Lung (tissue), 12 donors: ENCODE results near the gene SNX20. TPM values are rescaled to one million over a fixed set of nuclear protein-coding genes. Genes with fewer than 3 reads are reported as not detected.

Experiments used
- ATAC-seq: fragments of 200-7000 bp; cut with Tn5 transposase; one replicate; pipeline ENCODE4 v1.9.1; 2020; ENCODE audit warnings: moderate number of reproducible peaks; ENCODE audit not compliant: insufficient read depth, low FRiP score
- DNase-seq, 3 donors: peaks; one replicate each; pipeline ENCODE4 v3.0.0-alpha.2; 2013 to 2017
- H3K27ac ChIP-seq, 2 donors: one replicate each; pipeline ENCODE4 v1.5.1; 2013; ENCODE audit warnings: mild to moderate bottlenecking in 2 of 2, moderate library complexity in 2 of 2, control low read depth in 1 of 2, inconsistent platforms in 1 of 2, low read depth in 1 of 2, low read length in 1 of 2
- H3K27me3 ChIP-seq, 3 donors: one replicate each; pipeline ENCODE4 v1.5.1; 2013; ENCODE audit warnings: low read length in 2 of 3; ENCODE audit not compliant: control insufficient read depth in 3 of 3, insufficient read depth in 3 of 3
- H3K36me3 ChIP-seq, 4 donors: one replicate each; pipeline ENCODE4 v1.5.1; 2013; ENCODE audit warnings: low read length in 4 of 4, mild to moderate bottlenecking in 1 of 4, moderate library complexity in 1 of 4; ENCODE audit not compliant: control insufficient read depth in 4 of 4, insufficient read depth in 4 of 4
- H3K4me1 ChIP-seq, 5 donors: one replicate each; pipeline ENCODE4 v1.5.1; 2013; ENCODE audit warnings: low read length in 5 of 5, mild to moderate bottlenecking in 2 of 5, moderate library complexity in 1 of 5; ENCODE audit not compliant: control insufficient read depth in 5 of 5, insufficient read depth in 5 of 5
- H3K4me3 ChIP-seq: one replicate; pipeline ENCODE4 v1.5.1; 2013; ENCODE audit warnings: mild to moderate bottlenecking, control low read depth, moderate library complexity
- H3K9ac ChIP-seq, 2 donors: one replicate each; pipeline ENCODE4 v1.5.1; 2013; ENCODE audit warnings: low read length in 2 of 2, control low read depth in 1 of 2; ENCODE audit not compliant: insufficient read depth in 1 of 2
- H3K9me3 ChIP-seq, 4 donors: one replicate each; pipeline ENCODE4 v1.5.1; 2013; ENCODE audit warnings: low read length in 3 of 4, mild to moderate bottlenecking in 1 of 4, moderate library complexity in 1 of 4; ENCODE audit not compliant: control insufficient read depth in 4 of 4, insufficient read depth in 3 of 4
- WGBS, 2 donors: extraction: QIAGEN DNeasy Blood & Tissue Kit; methylation state at CpG; one replicate each; pipeline ENCODE4 v1.1.7; 2013; 5-methylcytosine and 5-hydroxymethylcytosine counted together
- polyA plus RNA-seq, 2 donors: library from polyadenylated mRNA; stranded (reverse); fragments of 200-250 nt; gene quantifications; one replicate each; pipeline ENCODE4 v1.2.1, GENCODE V29; 2013
- total RNA-seq, 2 donors: library from RNA; depleted of rRNA in 1 of 2; stranded (reverse); fragments of >200 nt in 1 of 2; gene quantifications; one replicate each; pipeline ENCODE4 v1.2.1, GENCODE V29; 2014 to 2021
- TF ChIP-seq, protein P1 (sequence below): IDR thresholded peaks from 2 replicates; pipeline ENCODE4 v1.5.1; 2012; ENCODE audit warnings: mild to moderate bottlenecking; ENCODE audit errors: control extremely low read depth, extremely low read depth
- donor health status: control.
- donor health status: control.
- donor health status: Bipolar disorder and iron deficiency.
- donor health status: healthy.
- donor health status: DM: yes; HTN: yes; CAD: no.

SNX20 gene
- total and polyA plus RNA-seq, 4 donors: 3.1 to 14.9 (median 9.5) TPM

DNA sequence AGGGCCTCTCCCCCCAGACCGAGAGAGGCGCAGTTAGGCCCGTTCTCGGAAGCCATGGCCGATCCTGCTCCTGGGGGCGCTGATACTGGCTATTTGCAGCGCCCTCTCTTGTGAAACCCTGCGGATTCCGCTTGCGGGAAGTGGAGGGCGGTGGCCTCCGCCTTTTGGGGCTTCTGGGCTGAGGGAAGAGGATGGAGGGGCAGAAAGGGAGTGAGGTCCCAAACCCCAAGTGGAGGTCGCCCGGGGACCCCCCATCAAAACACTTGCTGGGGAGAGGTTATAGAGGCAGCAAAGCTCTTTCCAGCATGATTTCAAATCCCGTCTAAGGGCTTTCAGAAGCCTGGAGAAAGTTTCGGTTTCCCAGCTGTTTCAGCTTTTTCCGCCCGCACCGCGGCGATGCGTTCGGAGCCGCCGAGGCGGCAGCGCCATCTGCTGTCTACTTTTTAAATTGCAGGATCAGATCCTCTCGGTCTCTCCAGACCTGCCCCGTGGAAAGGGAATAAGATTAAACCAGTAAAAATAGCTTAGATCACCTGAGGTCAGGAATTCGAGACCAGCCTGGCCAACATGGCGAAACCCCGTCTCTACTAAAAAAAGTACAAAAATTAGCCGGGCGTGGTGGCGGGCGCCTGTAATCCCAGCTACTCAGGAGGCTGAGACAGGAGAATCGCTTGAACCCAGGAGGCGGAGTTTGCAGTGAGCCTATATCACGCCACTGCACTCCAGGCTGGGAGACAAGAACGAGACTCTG lies 15.8 kb downstream of the SNX20 start:
- Histone ChIP-seq H3K4me3 (peak overlapping the region; percentile 19), H3K27me3 (no peaks in the 10 kb centered on the region), H3K9me3 (peaks cover 0 to 3% (median 0%) of the 10 kb centered on the region in 4 donors), H3K4me1 (peaks cover 0 to 13% (median 5%) of the 10 kb centered on the region in 5 donors), H3K9ac (peak overlapping the region in 1 of 2 donors; percentile 75), H3K36me3 (no peaks in the 10 kb centered on the region), H3K27ac (peak overlapping the region; percentile 5 to 40)
- peak; percentile 94 for ATAC-seq
- DNase-seq: peak; percentile 87 to 88 (median 88)
- WGBS, 2 donors: 15 to 16% methylated on average over 40 of the region's 40 CpGs
- TF ChIP-seq, protein P1, sequence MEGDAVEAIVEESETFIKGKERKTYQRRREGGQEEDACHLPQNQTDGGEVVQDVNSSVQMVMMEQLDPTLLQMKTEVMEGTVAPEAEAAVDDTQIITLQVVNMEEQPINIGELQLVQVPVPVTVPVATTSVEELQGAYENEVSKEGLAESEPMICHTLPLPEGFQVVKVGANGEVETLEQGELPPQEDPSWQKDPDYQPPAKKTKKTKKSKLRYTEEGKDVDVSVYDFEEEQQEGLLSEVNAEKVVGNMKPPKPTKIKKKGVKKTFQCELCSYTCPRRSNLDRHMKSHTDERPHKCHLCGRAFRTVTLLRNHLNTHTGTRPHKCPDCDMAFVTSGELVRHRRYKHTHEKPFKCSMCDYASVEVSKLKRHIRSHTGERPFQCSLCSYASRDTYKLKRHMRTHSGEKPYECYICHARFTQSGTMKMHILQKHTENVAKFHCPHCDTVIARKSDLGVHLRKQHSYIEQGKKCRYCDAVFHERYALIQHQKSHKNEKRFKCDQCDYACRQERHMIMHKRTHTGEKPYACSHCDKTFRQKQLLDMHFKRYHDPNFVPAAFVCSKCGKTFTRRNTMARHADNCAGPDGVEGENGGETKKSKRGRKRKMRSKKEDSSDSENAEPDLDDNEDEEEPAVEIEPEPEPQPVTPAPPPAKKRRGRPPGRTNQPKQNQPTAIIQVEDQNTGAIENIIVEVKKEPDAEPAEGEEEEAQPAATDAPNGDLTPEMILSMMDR: peak; percentile 87

DNA sequence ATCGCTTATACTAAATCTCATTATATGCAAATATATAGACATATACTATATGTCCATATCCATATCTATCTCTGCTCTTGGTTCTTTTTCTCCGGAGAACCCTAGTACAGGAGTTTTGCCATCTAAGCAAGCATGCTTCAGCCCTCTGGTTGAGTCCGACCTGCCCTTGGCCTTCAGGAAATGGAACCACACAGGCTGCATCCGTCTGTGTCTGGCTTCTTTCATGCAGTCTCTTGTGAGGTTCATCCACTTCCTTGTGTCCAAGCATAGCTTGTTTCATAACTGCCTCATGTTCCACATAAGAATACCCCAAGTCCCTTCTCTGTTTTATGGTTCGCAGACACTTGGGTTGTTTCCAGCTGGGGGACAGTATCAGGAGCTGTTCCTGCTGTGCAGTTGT lies 16.8 kb downstream of the SNX20 start:
- ATAC-seq (no peak), DNase-seq (no peak)
- Histone ChIP-seq H3K4me3 (no peak overlapping the region), H3K9me3 (peaks cover 0 to 3% (median 0%) of the 10 kb centered on the region in 4 donors), H3K36me3 (no peaks in the 10 kb centered on the region), H3K4me1 (peaks cover 0 to 13% (median 5%) of the 10 kb centered on the region in 5 donors), H3K9ac (no peak overlapping the region), H3K27ac (no peak overlapping the region), H3K27me3 (no peaks in the 10 kb centered on the region)
- 59 to 79% methylated on average over 5 of the region's 5 CpGs for WGBS, 2 donors
- TF ChIP-seq, protein P1: no peak

DNA sequence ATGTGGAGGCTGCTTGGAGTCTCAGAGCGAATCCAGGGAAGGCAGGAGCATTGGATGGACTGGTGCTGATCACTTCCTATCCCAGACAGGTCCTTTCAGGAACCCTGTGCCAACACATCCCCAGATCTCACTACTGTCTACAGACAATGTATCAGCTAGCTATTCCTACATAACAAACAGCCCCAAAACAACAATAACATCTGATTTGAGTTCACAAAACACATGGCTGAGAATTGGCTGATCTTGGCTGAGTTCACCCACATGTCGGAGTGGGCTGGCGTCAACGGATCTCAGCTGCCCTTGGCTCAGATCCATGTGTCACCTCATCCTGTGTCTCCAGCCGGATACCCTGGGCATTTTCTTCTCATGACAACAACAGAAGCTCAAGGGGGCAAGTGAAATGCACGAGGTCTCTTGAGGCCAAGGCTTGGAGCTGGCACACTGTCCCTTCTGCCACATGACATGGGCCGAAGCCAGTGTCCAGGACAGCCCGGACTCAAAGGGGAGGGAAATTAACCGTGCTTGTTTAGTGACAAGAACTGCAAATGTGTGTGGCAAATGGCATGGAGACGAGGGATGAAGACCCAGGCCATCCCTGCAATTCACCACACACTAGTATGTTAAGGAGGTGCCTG lies 18.7 kb downstream of the SNX20 start:
- Histone ChIP-seq H3K9ac (no peak overlapping the region), H3K36me3 (no peaks in the 10 kb centered on the region), H3K27ac (no peak overlapping the region), H3K9me3 (peaks cover 0 to 3% (median 0%) of the 10 kb centered on the region in 4 donors), H3K4me3 (no peak overlapping the region), H3K4me1 (peaks cover 0 to 4% (median 0%) of the 10 kb centered on the region in 5 donors), H3K27me3 (no peaks in the 10 kb centered on the region)
- WGBS, 2 donors: 88 to 93% methylated on average over 10 of the region's 10 CpGs
- peak in 1 of 3 donors; percentile 49 for DNase-seq
- ATAC-seq: no peak
- TF ChIP-seq, protein P1: no peak
